Glomerular endothelial cell (primary cell): ENCODE data around the gene TMEM161A. TPM values are rescaled to one million over a fixed set of nuclear protein-coding genes. Genes with fewer than 3 reads are reported as not detected.
"Not testable (repeated sequence)": the region's sequence is repeated elsewhere in the genome, so short reads cannot be mapped to it uniquely, and the experiment has no call there.

Experiments
- DNase-seq: peaks from one replicate; pipeline ENCODE4 v3.0.0-alpha.2; 2011; ENCODE audit warnings: low read depth, low spot score; ENCODE audit errors: extremely low read depth
- total RNA-seq: library from RNA; depleted of rRNA; stranded (reverse); fragments of >200 nt; gene quantifications from 2 replicates; pipeline ENCODE4 v1.2.3, GENCODE V29; 2015

TMEM161A gene
- total RNA-seq, 1 donor from 2014 or later, result 22.0 TPM

- DNase-seq, result no peak
These were observed 17.4 kb upstream of the TMEM161A start for GRCh38 chr19:19155495-19156219.

- DNase-seq, result no peak
These were observed 16.7 kb upstream of the TMEM161A start for GRCh38 chr19:19154768-19155494.

GRCh38 chr19:19152668-19153384, 14.5 kb upstream of the TMEM161A start:
- no peak for DNase-seq

GRCh38 chr19:19151418-19151817, 13.1 kb upstream of the TMEM161A start:
- no peak for DNase-seq

GRCh38 chr19:19149435-19149834, 11.2 kb upstream of the TMEM161A start:
- no peak for DNase-seq

- not testable (repeated sequence) for DNase-seq
These were observed 10.2 kb upstream of the TMEM161A start for GRCh38 chr19:19148504-19148903.

- no peak for DNase-seq
These were observed 9.1 kb upstream of the TMEM161A start for GRCh38 chr19:19147344-19147743.

GRCh38 chr19:19146865-19147264, 8.6 kb upstream of the TMEM161A start:
- no peak for DNase-seq

- no peak for DNase-seq
These were observed 7.7 kb upstream of the TMEM161A start for GRCh38 chr19:19145684-19146608.

GRCh38 chr19:19145281-19145680, 7.0 kb upstream of the TMEM161A start:
- no peak for DNase-seq

- DNase-seq, result no peak
These were observed 4.1 kb upstream of the TMEM161A start for GRCh38 chr19:19142347-19142746.

- DNase-seq, result no peak
These were observed 2.2 kb upstream of the TMEM161A start for GRCh38 chr19:19140476-19140875.

GRCh38 chr19:19139876-19140229, 1.6 kb upstream of the TMEM161A start:
- DNase-seq, result no peak

GRCh38 chr19:19137556-19138108, 646 bp downstream of the TMEM161A start:
- DNase-seq, result no peak

GRCh38 chr19:19135713-19136112, 2.6 kb downstream of the TMEM161A start:
- DNase-seq, result not testable (repeated sequence)

GRCh38 chr19:19134687-19135158, 3.6 kb downstream of the TMEM161A start:
- DNase-seq, result no peak

- no peak for DNase-seq
These were observed 4.3 kb downstream of the TMEM161A start for GRCh38 chr19:19133985-19134384.

GRCh38 chr19:19132912-19133311, 5.4 kb downstream of the TMEM161A start:
- DNase-seq, result no peak

GRCh38 chr19:19131989-19132388, 6.3 kb downstream of the TMEM161A start:
- no peak for DNase-seq

GRCh38 chr19:19126102-19126501, 12.2 kb downstream of the TMEM161A start:
- DNase-seq, result no peak
